Smooth muscle cell (in vitro differentiated cells): ENCODE measurements around the gene HBZ. TPM values are rescaled to one million over a fixed set of nuclear protein-coding genes. Genes with fewer than 3 reads are reported as not detected.
"Not testable (repeated sequence)": the region's sequence is repeated elsewhere in the genome, so short reads cannot be mapped to it uniquely, and the experiment has no call there.

Source experiments
- DNase-seq: peaks from one replicate; lab custom pipeline; 2025; ENCODE audit not compliant: unreplicated experiment; lab: John Stamatoyannopoulos, UW
- H2AFZ ChIP-seq: fragments of 200-600 bp; sonication (generic); 2 replicates; pipeline ENCODE4 v1.6.0; 2016; ENCODE audit warnings: antibody characterized with exemption, low read depth, mild to moderate bottlenecking
- H3F3A ChIP-seq: fragments of 200-600 bp; sonication (generic); 2 replicates; pipeline ENCODE4 v1.6.0; 2017; ENCODE audit warnings: antibody characterized with exemption, low read depth
- H3K27ac ChIP-seq: fragments of 200-600 bp; sonication (generic); 2 replicates; pipeline ENCODE4 v1.5.1; 2016; ENCODE audit warnings: low read depth, mild to moderate bottlenecking
- H3K27me3 ChIP-seq: fragments of 200-600 bp; sonication (generic); 2 replicates; pipeline ENCODE4 v1.6.1; 2016; ENCODE audit warnings: low read depth, mild to moderate bottlenecking
- H3K36me3 ChIP-seq: fragments of 200-600 bp; sonication (generic); 2 replicates; pipeline ENCODE4 v1.5.1; 2016; ENCODE audit warnings: low read depth
- H3K4me1 ChIP-seq: fragments of 200-600 bp; sonication (generic); 2 replicates; pipeline ENCODE4 v1.5.1; 2016; ENCODE audit warnings: low read depth
- H3K4me2 ChIP-seq: fragments of 200-600 bp; sonication (generic); 2 replicates; pipeline ENCODE4 v1.6.0; 2016; ENCODE audit warnings: mild to moderate bottlenecking
- H3K4me3 ChIP-seq: fragments of 200-600 bp; sonication (generic); 2 replicates; pipeline ENCODE4 v1.5.1; 2016; ENCODE audit warnings: mild to moderate bottlenecking
- H3K79me2 ChIP-seq: fragments of 200-600 bp; sonication (generic); 2 replicates; pipeline ENCODE4 v1.6.0; 2016; ENCODE audit warnings: low read depth, mild to moderate bottlenecking
- H3K9ac ChIP-seq: fragments of 200-600 bp; sonication (generic); 2 replicates; pipeline ENCODE4 v1.6.0; 2016; ENCODE audit warnings: low read depth
- H3K9me3 ChIP-seq: fragments of 200-600 bp; sonication (generic); replicated peaks from 2 replicates; pipeline ENCODE4 v1.5.1; 2016; ENCODE audit warnings: low read depth
- H4K20me1 ChIP-seq: fragments of 200-600 bp; sonication (generic); 2 replicates; pipeline ENCODE4 v1.6.0; 2016; ENCODE audit warnings: low read depth
- WGBS: methylation state at CpG from one replicate; pipeline ENCODE4 v1.1.7; 2016; ENCODE audit warnings: low lambda C conversion rate; 5-methylcytosine and 5-hydroxymethylcytosine counted together
- polyA plus RNA-seq: library from polyadenylated mRNA; unstranded; fragments of >200 nt; fragmentation: Nextera tagmentation; extraction: Ambion mirVana; gene quantifications from 2 replicates; pipeline ENCODE4 v1.2.1, GENCODE V29; 2016
- small RNA-seq: library from RNA; depleted of rRNA; stranded (forward); fragments of <200 nt; gene quantifications from one replicate; pipeline ENCODE3, GENCODE V24; 2014
- total RNA-seq: library from RNA; depleted of rRNA; stranded (reverse); fragments of >200 nt; gene quantifications from 2 replicates; pipeline ENCODE4 v1.2.3, GENCODE V29; 2014
- TF ChIP-seq, protein P1 (sequence below): fragments of 200-600 bp; sonication (generic); IDR thresholded peaks from 2 replicates; pipeline ENCODE4 v1.5.1; 2017; ENCODE audit warnings: borderline replicate concordance, mild to moderate bottlenecking, antibody characterized with exemption; ENCODE audit not compliant: insufficient read depth, poor library complexity, severe bottlenecking

The HBZ gene
- total and polyA plus RNA-seq, 2 experiments from 2014 or later = not detected

DNA sequence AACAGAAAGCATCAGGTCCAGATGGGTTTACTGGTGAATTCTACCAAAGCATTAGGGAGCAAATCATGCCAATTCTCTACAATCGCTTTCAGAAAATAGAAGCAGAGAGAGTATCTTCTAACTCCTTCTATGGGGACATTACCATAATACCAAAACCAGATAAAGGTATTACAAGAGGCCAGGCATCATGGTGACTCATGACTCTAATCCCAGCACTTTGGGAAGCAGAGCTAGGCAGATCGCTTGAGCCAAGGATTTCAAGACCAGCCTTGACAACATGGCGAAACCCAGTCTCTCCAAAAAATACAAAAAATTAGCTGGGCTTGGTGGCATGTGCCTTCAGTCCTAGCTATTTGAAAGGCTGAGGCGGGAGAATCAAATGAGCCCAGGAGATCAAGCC lies 50.8 kb downstream of the HBZ start:
- Histone ChIP-seq H3K36me3 (peaks cover 51% of the 10 kb centered on the region), H3K4me1 (peaks cover 4% of the 10 kb centered on the region)
- no peak for DNase-seq

DNA sequence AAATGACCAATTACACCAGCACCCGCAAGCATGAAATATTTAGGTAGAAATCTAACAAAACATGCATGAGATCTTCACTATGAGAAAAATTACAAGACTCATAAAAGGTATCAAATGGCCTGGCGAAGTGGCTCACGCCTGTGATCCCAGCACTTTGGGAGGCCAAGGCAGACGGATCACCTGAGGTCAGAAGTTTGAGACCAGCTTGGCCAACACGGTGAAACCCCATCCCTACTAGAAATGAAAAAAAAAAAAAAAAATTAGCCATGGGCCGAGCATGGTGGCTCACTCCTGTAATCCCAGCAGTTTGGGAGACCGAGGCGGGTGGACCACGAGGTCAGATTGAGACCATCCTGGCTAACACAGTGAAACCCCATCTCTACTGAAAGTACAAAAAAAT lies 51.6 kb downstream of the HBZ start:
- H3F3A ChIP-seq, H3K4me1 ChIP-seq, H3K27me3 ChIP-seq, H3K4me3 ChIP-seq, H3K9me3 ChIP-seq, H3K4me2 ChIP-seq, H2AFZ ChIP-seq, DNase-seq, H3K9ac ChIP-seq, H3K27ac ChIP-seq: not testable (repeated sequence)
- Histone ChIP-seq H3K79me2 (peaks cover 33% of the 10 kb centered on the region), H4K20me1 (peaks cover 96% of the 10 kb centered on the region), H3K36me3 (peaks cover 43% of the 10 kb centered on the region)
- WGBS = 99% methylated on average over 9 of the region's 9 CpGs

More for the DNA sequence above, 50.8 kb downstream of the HBZ start:
- Histone ChIP-seq H3K9me3 (no peaks in the 10 kb centered on the region), H3K27me3 (no peaks in the 10 kb centered on the region), H3K4me3 (no peak overlapping the region), H3K4me2 (peak overlapping the region; percentile 22), H2AFZ (no peak overlapping the region), H3K79me2 (peaks cover 33% of the 10 kb centered on the region), H3K27ac (peak overlapping the region; percentile 4), H3K9ac (no peak overlapping the region), H4K20me1 (peaks cover 95% of the 10 kb centered on the region), H3F3A (peaks cover 4% of the 10 kb centered on the region)
- TF ChIP-seq, protein P1, sequence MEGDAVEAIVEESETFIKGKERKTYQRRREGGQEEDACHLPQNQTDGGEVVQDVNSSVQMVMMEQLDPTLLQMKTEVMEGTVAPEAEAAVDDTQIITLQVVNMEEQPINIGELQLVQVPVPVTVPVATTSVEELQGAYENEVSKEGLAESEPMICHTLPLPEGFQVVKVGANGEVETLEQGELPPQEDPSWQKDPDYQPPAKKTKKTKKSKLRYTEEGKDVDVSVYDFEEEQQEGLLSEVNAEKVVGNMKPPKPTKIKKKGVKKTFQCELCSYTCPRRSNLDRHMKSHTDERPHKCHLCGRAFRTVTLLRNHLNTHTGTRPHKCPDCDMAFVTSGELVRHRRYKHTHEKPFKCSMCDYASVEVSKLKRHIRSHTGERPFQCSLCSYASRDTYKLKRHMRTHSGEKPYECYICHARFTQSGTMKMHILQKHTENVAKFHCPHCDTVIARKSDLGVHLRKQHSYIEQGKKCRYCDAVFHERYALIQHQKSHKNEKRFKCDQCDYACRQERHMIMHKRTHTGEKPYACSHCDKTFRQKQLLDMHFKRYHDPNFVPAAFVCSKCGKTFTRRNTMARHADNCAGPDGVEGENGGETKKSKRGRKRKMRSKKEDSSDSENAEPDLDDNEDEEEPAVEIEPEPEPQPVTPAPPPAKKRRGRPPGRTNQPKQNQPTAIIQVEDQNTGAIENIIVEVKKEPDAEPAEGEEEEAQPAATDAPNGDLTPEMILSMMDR = no peak
- 56% methylated on average over 4 of the region's 4 CpGs for WGBS

Small RNA genes within 50 kb of the gene (small RNA-seq; reads per million reads assigned to genes)
- gene RF00019 = not detected

Other genes starting within 250 kb of the HBZ start
- gene POLR3K, start 99.0 kb upstream of the HBZ start, total RNA-seq = 2.1 and 2.9 TPM in 2 replicates
- 10.5 and 11.1 TPM in 2 replicates for gene POLR3K, start 99.0 kb upstream of the HBZ start, polyA plus RNA-seq
- gene SNRNP25, start 98.8 kb upstream of the HBZ start, total RNA-seq = 20.1 and 21.4 TPM in 2 replicates
- 45.9 and 48.2 TPM in 2 replicates for gene SNRNP25, start 98.8 kb upstream of the HBZ start, polyA plus RNA-seq
- gene RHBDF1, start 80.0 kb upstream of the HBZ start, total RNA-seq = 38.2 and 41.4 TPM in 2 replicates
- 68.0 and 84.9 TPM in 2 replicates for gene RHBDF1, start 80.0 kb upstream of the HBZ start, polyA plus RNA-seq
- 73.8 and 84.7 TPM in 2 replicates for gene MPG, start 74.4 kb upstream of the HBZ start, total RNA-seq
- 104 and 120 TPM in 2 replicates for gene MPG, start 74.4 kb upstream of the HBZ start, polyA plus RNA-seq
- gene NPRL3, start 14.0 kb upstream of the HBZ start, total RNA-seq = 4.6 and 15.5 TPM in 2 replicates
- 26.1 and 28.3 TPM in 2 replicates for gene NPRL3, start 14.0 kb upstream of the HBZ start, polyA plus RNA-seq
- gene HBM, start 13.3 kb downstream of the HBZ start, total RNA-seq = not detected in 2 replicates
- gene HBM, start 13.3 kb downstream of the HBZ start, polyA plus RNA-seq = 0.40 TPM in 1 of 2 replicates, not detected in the other
- gene HBA2, start 20.2 kb downstream of the HBZ start, total RNA-seq = not detected in 2 replicates
- gene HBA2, start 20.2 kb downstream of the HBZ start, polyA plus RNA-seq = not detected in 2 replicates
- gene HBA1, start 24.0 kb downstream of the HBZ start, total RNA-seq = not detected in 2 replicates
- gene HBA1, start 24.0 kb downstream of the HBZ start, polyA plus RNA-seq = not detected in 2 replicates
- not detected in 2 replicates for gene HBQ1, start 27.8 kb downstream of the HBZ start, total RNA-seq
- not detected in 2 replicates for gene HBQ1, start 27.8 kb downstream of the HBZ start, polyA plus RNA-seq
- 63.3 and 70.6 TPM in 2 replicates for gene LUC7L, start 76.8 kb downstream of the HBZ start, total RNA-seq
- gene LUC7L, start 76.8 kb downstream of the HBZ start, polyA plus RNA-seq = 56.2 and 70.2 TPM in 2 replicates
- 37.3 and 83.7 TPM in 2 replicates for gene FAM234A, start 82.2 kb downstream of the HBZ start, total RNA-seq
- gene FAM234A, start 82.2 kb downstream of the HBZ start, polyA plus RNA-seq = 87.3 and 93.9 TPM in 2 replicates
- 0.04 and 2.2 TPM in 2 replicates for gene RGS11, start 123.3 kb downstream of the HBZ start, total RNA-seq
- gene RGS11, start 123.3 kb downstream of the HBZ start, polyA plus RNA-seq = 3.9 TPM in 2 replicates
- 0.58 and 0.63 TPM in 2 replicates for gene ARHGDIG, start 127.9 kb downstream of the HBZ start, total RNA-seq
- 2.9 and 4.7 TPM in 2 replicates for gene ARHGDIG, start 127.9 kb downstream of the HBZ start, polyA plus RNA-seq
- 0.18 TPM in 1 of 2 replicates, not detected in the other for gene PDIA2, start 130.5 kb downstream of the HBZ start, total RNA-seq
- 0.43 and 0.86 TPM in 2 replicates for gene PDIA2, start 130.5 kb downstream of the HBZ start, polyA plus RNA-seq
- 12.7 and 13.0 TPM in 2 replicates for gene AXIN1, start 200.1 kb downstream of the HBZ start, total RNA-seq
- 15.0 and 15.2 TPM in 2 replicates for gene AXIN1, start 200.1 kb downstream of the HBZ start, polyA plus RNA-seq
- 80.8 and 84.6 TPM in 2 replicates for gene MRPL28, start 217.9 kb downstream of the HBZ start, total RNA-seq
- gene MRPL28, start 217.9 kb downstream of the HBZ start, polyA plus RNA-seq = 155 and 160 TPM in 2 replicates
- 53.6 and 57.1 TPM in 2 replicates for gene PGAP6, start 229.3 kb downstream of the HBZ start, total RNA-seq
- 80.0 and 99.9 TPM in 2 replicates for gene PGAP6, start 229.3 kb downstream of the HBZ start, polyA plus RNA-seq
- gene NME4, start 244.6 kb downstream of the HBZ start, total RNA-seq = 189 and 218 TPM in 2 replicates
- gene NME4, start 244.6 kb downstream of the HBZ start, polyA plus RNA-seq = 421 and 523 TPM in 2 replicates
- 7.3 and 18.2 TPM in 2 replicates for gene DECR2, start 249.2 kb downstream of the HBZ start, total RNA-seq
- gene DECR2, start 249.2 kb downstream of the HBZ start, polyA plus RNA-seq = 15.4 and 21.2 TPM in 2 replicates